ENCODE results near the gene EFCC1.
"Not testable (repeated sequence)": the region's sequence is repeated elsewhere in the genome, so short reads cannot be mapped to it uniquely, and the experiment has no call there.

The EFCC1 gene

DNA sequence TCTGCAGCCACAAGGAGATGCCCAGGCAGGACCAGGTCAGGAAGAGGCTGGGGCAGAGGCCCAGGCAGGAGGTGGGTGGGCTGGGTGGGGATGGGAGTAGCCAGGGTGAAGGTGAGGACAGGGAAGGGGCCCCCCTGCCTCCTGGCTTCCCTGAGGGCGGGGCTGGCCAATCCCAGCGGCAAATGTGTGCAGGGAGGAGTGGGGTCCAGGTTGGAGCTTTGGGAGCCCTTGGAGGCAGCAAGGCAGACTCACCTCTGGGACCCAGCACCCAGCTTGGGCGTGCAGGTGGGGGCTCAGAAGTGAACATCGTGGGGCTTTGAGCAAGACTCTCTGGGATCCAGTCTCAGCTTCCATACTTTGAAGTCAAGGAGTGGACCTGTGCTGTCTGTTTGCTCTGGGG, 84.7 kb downstream of the EFCC1 start:
- Histone ChIP-seq H3K27ac (ENCODE audit: low read depth, low read length) (no peak overlapping the region), H3K9me3 (ENCODE audit: insufficient read depth, low read length) (no peaks in the 10 kb centered on the region), H3K9ac (ENCODE audit: low read length) (no peak overlapping the region), H3F3A (ENCODE audit: insufficient read depth) (no peaks in the 10 kb centered on the region), H3K9me2 (replicated peaks; ENCODE audit: insufficient read depth, low read length) (no peaks in the 10 kb centered on the region), H4K20me1 (ENCODE audit: low read depth, low read length) (no peaks in the 10 kb centered on the region), H2AFZ (ENCODE audit: low read depth, low read length, severe bottlenecking) (no peak overlapping the region), H3K4me2 (ENCODE audit: low read depth, low read length, poor library complexity, severe bottlenecking) (no peak overlapping the region), H3K27me3 (ENCODE audit: low read length) (no peaks in the 10 kb centered on the region), H3K79me2 (ENCODE audit: insufficient read depth, low read length) (no peaks in the 10 kb centered on the region), H3K36me3 (ENCODE audit: low read length) (no peaks in the 10 kb centered on the region), H3K4me3 (ENCODE audit: insufficient read depth, low read length, poor library complexity, severe bottlenecking) (no peak overlapping the region)
- no peak for TF ChIP-seq EZH2phosphoT487 (conservative IDR thresholded peaks at IDR 0.05; ENCODE audit: low read length)
- TF ChIP-seq CTCF (IDR thresholded peaks at IDR 0.05; ENCODE audit: insufficient read depth, low read length, poor library complexity, severe bottlenecking) = no peak

GRCh38 chr3:129087138-129087702, 86.1 kb downstream of the EFCC1 start:
- TF ChIP-seq EZH2phosphoT487 (conservative IDR thresholded peaks at IDR 0.05; ENCODE audit: low read length) = no peak
- no peak for TF ChIP-seq CTCF (IDR thresholded peaks at IDR 0.05; ENCODE audit: insufficient read depth, low read length, poor library complexity, severe bottlenecking)
- Histone ChIP-seq H3K27me3 (ENCODE audit: low read length) (no peaks in the 10 kb centered on the region), H3K27ac (ENCODE audit: low read depth, low read length) (no peak overlapping the region), H3K9ac (ENCODE audit: low read length) (no peak overlapping the region), H3K79me2 (ENCODE audit: insufficient read depth, low read length) (no peaks in the 10 kb centered on the region), H3K9me3 (ENCODE audit: insufficient read depth, low read length) (no peaks in the 10 kb centered on the region), H3F3A (ENCODE audit: insufficient read depth) (no peaks in the 10 kb centered on the region), H3K36me3 (ENCODE audit: low read length) (no peaks in the 10 kb centered on the region), H3K4me3 (ENCODE audit: insufficient read depth, low read length, poor library complexity, severe bottlenecking) (no peak overlapping the region), H3K4me2 (ENCODE audit: low read depth, low read length, poor library complexity, severe bottlenecking) (no peak overlapping the region), H2AFZ (ENCODE audit: low read depth, low read length, severe bottlenecking) (no peak overlapping the region), H4K20me1 (ENCODE audit: low read depth, low read length) (no peaks in the 10 kb centered on the region), H3K9me2 (replicated peaks; ENCODE audit: insufficient read depth, low read length) (no peaks in the 10 kb centered on the region)

DNA sequence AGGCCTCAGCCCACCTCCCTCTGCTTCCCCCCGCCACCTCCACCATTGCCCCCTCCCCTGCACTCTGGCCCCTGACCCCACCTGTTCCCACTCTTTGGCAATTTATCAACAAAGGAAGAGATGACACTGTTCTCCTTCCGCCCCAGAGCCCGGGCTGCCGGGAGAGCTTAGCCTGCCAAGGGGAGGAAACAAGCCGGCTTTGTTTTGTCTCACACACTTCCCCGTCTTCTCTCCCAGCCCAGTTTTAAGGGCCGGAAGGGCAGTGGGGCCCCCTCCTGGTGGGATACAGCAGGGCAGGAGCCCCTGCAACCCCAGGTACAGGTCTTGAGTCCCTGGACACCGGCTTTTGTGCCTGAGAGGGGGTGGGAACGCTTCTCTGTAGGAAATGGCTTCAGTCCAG, 86.8 kb downstream of the EFCC1 start:
- H3F3A ChIP-seq (ENCODE audit: insufficient read depth); H3K4me2 ChIP-seq (ENCODE audit: low read depth, low read length, poor library complexity, severe bottlenecking); H3K9me2 ChIP-seq (replicated peaks; ENCODE audit: insufficient read depth, low read length); H3K4me3 ChIP-seq (ENCODE audit: insufficient read depth, low read length, poor library complexity, severe bottlenecking); H3K9ac ChIP-seq (ENCODE audit: low read length); H4K20me1 ChIP-seq (ENCODE audit: low read depth, low read length); H3K79me2 ChIP-seq (ENCODE audit: insufficient read depth, low read length); H3K36me3 ChIP-seq (ENCODE audit: low read length); H3K27me3 ChIP-seq (ENCODE audit: low read length); H3K27ac ChIP-seq (ENCODE audit: low read depth, low read length); H3K9me3 ChIP-seq (ENCODE audit: insufficient read depth, low read length); H2AFZ ChIP-seq (ENCODE audit: low read depth, low read length, severe bottlenecking): not testable (repeated sequence)

- H3K36me3 ChIP-seq (ENCODE audit: low read length); H3K27ac ChIP-seq (ENCODE audit: low read depth, low read length); H3K79me2 ChIP-seq (ENCODE audit: insufficient read depth, low read length); H3K9me2 ChIP-seq (replicated peaks; ENCODE audit: insufficient read depth, low read length); H3K9me3 ChIP-seq (ENCODE audit: insufficient read depth, low read length); H3K4me2 ChIP-seq (ENCODE audit: low read depth, low read length, poor library complexity, severe bottlenecking); H2AFZ ChIP-seq (ENCODE audit: low read depth, low read length, severe bottlenecking); H3K9ac ChIP-seq (ENCODE audit: low read length); H3F3A ChIP-seq (ENCODE audit: insufficient read depth); H3K27me3 ChIP-seq (ENCODE audit: low read length); H4K20me1 ChIP-seq (ENCODE audit: low read depth, low read length); H3K4me3 ChIP-seq (ENCODE audit: insufficient read depth, low read length, poor library complexity, severe bottlenecking): not testable (repeated sequence)
These were observed 87.2 kb downstream of the EFCC1 start for GRCh38 chr3:129088312-129088711.
